ENCODE measurements around the gene OR10V1.

DNA sequence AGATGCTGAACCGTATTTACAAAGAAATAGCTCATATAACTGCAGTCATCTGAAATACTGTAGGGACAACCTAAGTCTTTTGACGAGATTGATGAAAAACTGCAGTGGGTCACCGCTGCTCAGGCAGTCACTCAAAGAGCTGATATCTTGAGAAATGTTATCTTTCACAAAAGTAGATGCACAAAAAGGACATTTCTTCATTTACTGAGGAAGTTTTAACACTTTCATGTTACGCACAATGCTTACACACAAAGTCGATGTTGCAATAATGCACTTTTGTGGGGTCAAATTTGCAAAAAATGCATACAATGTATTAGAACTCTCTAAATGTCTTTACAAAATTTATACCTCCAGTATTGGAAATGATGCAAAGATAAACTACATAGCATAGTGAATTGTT is 16.2 kb upstream of the OR10V1 start:
- TF ChIP-seq, protein P1, sequence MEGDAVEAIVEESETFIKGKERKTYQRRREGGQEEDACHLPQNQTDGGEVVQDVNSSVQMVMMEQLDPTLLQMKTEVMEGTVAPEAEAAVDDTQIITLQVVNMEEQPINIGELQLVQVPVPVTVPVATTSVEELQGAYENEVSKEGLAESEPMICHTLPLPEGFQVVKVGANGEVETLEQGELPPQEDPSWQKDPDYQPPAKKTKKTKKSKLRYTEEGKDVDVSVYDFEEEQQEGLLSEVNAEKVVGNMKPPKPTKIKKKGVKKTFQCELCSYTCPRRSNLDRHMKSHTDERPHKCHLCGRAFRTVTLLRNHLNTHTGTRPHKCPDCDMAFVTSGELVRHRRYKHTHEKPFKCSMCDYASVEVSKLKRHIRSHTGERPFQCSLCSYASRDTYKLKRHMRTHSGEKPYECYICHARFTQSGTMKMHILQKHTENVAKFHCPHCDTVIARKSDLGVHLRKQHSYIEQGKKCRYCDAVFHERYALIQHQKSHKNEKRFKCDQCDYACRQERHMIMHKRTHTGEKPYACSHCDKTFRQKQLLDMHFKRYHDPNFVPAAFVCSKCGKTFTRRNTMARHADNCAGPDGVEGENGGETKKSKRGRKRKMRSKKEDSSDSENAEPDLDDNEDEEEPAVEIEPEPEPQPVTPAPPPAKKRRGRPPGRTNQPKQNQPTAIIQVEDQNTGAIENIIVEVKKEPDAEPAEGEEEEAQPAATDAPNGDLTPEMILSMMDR (conservative IDR thresholded peaks at IDR 0.05; ENCODE audit: low read length), result no peak
- TF ChIP-seq EZH2phosphoT487 (IDR thresholded peaks at IDR 0.05; ENCODE audit: borderline replicate concordance), result no peak
